WTC11 (cell line): ENCODE measurements around the gene PHC2. TPM values are rescaled to one million over a fixed set of nuclear protein-coding genes. Genes with fewer than 3 reads are reported as not detected.

Experiments
- ATAC-seq: fragments of 200-7000 bp; cut with Tn5 transposase; 2 replicates; pipeline ENCODE4 v1.10.0; 2021; ENCODE audit warnings: mild to moderate bottlenecking, moderate library complexity
- CTCF ChIA-PET: fragments of 300-600 bp; sonication (Branson Sonifier 250); formaldehyde crosslinking; loops from one replicate; lab custom pipeline; 2021; ENCODE audit warnings: antibody characterized with exemption; lab: Charles Lee
- POLR2A ChIA-PET: fragments of 350-600 bp; sonication (Branson Sonifier 250); formaldehyde crosslinking; loops from one replicate; lab custom pipeline; 2021; ENCODE audit warnings: antibody characterized with exemption; lab: Charles Lee
- DNase-seq: peaks from one replicate; pipeline ENCODE4 v3.0.0; 2021; ENCODE audit warnings: low spot score
- H3K27ac Mint-ChIP-seq: 2 replicates; pipeline ENCODE4 v1.8.0; 2021; ENCODE audit warnings: mixed read lengths
- H3K27me3 Mint-ChIP-seq: 2 replicates; pipeline ENCODE4 v1.8.0; 2021; ENCODE audit warnings: low read depth, mild to moderate bottlenecking, moderate library complexity, mixed read lengths
- H3K36me3 Mint-ChIP-seq: 2 replicates; pipeline ENCODE4 v1.8.0; 2021; ENCODE audit warnings: mixed read lengths
- H3K4me1 Mint-ChIP-seq: 2 replicates; pipeline ENCODE4 v1.8.0; 2022; ENCODE audit warnings: mixed read lengths
- H3K4me3 Mint-ChIP-seq: 2 replicates; pipeline ENCODE4 v1.8.0; 2021; ENCODE audit warnings: mild to moderate bottlenecking, moderate library complexity, mixed read lengths
- H3K9me3 Mint-ChIP-seq: 2 replicates; pipeline ENCODE4 v1.8.0; 2021; ENCODE audit warnings: mixed read lengths
- FOXJ3 ChIP-seq: sonication (generic); formaldehyde crosslinking; IDR thresholded peaks from 2 replicates; pipeline ENCODE4 v1.9.0; 2021; ENCODE audit warnings: missing genetic modification reagents, mild to moderate bottlenecking, borderline replicate concordance
- GTF2I ChIP-seq: fragments of 250-450 bp; sonication (Bioruptor Pico); conservative IDR thresholded peaks from 2 replicates; pipeline ENCODE4 v1.4.0; 2021; ENCODE audit warnings: mild to moderate bottlenecking
- JAZF1 ChIP-seq: fragments of 250-450 bp; sonication (Bioruptor Pico); IDR thresholded peaks from 2 replicates; pipeline ENCODE4 v1.9.0; 2021; ENCODE audit warnings: moderate library complexity, mild to moderate bottlenecking, inconsistent platforms
- MYBL2 ChIP-seq: sonication (generic); formaldehyde crosslinking; IDR thresholded peaks from 2 replicates; pipeline ENCODE4 v1.8.1; 2023; ENCODE audit warnings: mild to moderate bottlenecking, moderate library complexity, missing genetic modification reagents
- RELA ChIP-seq: sonication (generic); formaldehyde crosslinking; IDR thresholded peaks from 2 replicates; pipeline ENCODE4 v1.8.1; 2022; ENCODE audit warnings: missing genetic modification reagents, mild to moderate bottlenecking, borderline replicate concordance
- ZNF138 ChIP-seq: sonication (generic); formaldehyde crosslinking; conservative IDR thresholded peaks from 2 replicates; pipeline ENCODE4 v1.8.1; 2022; ENCODE audit warnings: mild to moderate bottlenecking, moderate library complexity, missing genetic modification reagents
- ZNF423 ChIP-seq: fragments of 250-450 bp; sonication (Bioruptor Pico); IDR thresholded peaks from 2 replicates; pipeline ENCODE4 v2.1.2; 2022; ENCODE audit warnings: mild to moderate bottlenecking, moderate library complexity
- total RNA-seq: library from RNA; stranded (reverse); gene quantifications from 3 replicates; pipeline ENCODE4 v1.2.3, GENCODE V29; 2021
- TF ChIP-seq, protein P1 (sequence below): sonication (generic); formaldehyde crosslinking; IDR thresholded peaks from 2 replicates; pipeline ENCODE4 v1.8.0; 2023; ENCODE audit warnings: mild to moderate bottlenecking, missing genetic modification reagents
- TF ChIP-seq, protein P2 (sequence below): sonication (generic); formaldehyde crosslinking; IDR thresholded peaks from 2 replicates; pipeline ENCODE4 v1.8.1; 2023; ENCODE audit warnings: mild to moderate bottlenecking, missing genetic modification reagents, borderline replicate concordance
- TF ChIP-seq, protein P3 (sequence below): fragments of 250-450 bp; sonication (Bioruptor Pico); IDR thresholded peaks from 2 replicates; pipeline ENCODE4 v1.9.0; 2021; ENCODE audit warnings: moderate library complexity, mild to moderate bottlenecking, inconsistent platforms, borderline replicate concordance
- TF ChIP-seq, protein P4 (sequence below): fragments of 250-450 bp; sonication (Bioruptor Pico); IDR thresholded peaks from 2 replicates; pipeline ENCODE4 v1.8.0; 2021; ENCODE audit warnings: mild to moderate bottlenecking
- TF ChIP-seq, protein P5 (sequence below): sonication (generic); formaldehyde crosslinking; IDR thresholded peaks from 2 replicates; pipeline ENCODE4 v1.8.0; 2022; ENCODE audit warnings: missing genetic modification reagents
- TF ChIP-seq, protein P6 (sequence below): sonication (generic); formaldehyde crosslinking; IDR thresholded peaks from 2 replicates; pipeline ENCODE4 v1.8.0; 2023; ENCODE audit warnings: missing genetic modification reagents

PHC2 gene
- total RNA-seq, 1 experiment from 2014 or later = 7.0 TPM

- peaks cover 93% of the 10 kb centered on the region for H3K27me3 Mint-ChIP-seq
- no peaks in the 10 kb centered on the region for H3K36me3 Mint-ChIP-seq
- peaks cover 30% of the 10 kb centered on the region for H3K4me1 Mint-ChIP-seq
- no peak overlapping the region for H3K27ac Mint-ChIP-seq
- peak; percentile 40 for DNase-seq
- peak overlapping the region; percentile 80 for H3K4me3 Mint-ChIP-seq
- TF ChIP-seq, protein P1, sequence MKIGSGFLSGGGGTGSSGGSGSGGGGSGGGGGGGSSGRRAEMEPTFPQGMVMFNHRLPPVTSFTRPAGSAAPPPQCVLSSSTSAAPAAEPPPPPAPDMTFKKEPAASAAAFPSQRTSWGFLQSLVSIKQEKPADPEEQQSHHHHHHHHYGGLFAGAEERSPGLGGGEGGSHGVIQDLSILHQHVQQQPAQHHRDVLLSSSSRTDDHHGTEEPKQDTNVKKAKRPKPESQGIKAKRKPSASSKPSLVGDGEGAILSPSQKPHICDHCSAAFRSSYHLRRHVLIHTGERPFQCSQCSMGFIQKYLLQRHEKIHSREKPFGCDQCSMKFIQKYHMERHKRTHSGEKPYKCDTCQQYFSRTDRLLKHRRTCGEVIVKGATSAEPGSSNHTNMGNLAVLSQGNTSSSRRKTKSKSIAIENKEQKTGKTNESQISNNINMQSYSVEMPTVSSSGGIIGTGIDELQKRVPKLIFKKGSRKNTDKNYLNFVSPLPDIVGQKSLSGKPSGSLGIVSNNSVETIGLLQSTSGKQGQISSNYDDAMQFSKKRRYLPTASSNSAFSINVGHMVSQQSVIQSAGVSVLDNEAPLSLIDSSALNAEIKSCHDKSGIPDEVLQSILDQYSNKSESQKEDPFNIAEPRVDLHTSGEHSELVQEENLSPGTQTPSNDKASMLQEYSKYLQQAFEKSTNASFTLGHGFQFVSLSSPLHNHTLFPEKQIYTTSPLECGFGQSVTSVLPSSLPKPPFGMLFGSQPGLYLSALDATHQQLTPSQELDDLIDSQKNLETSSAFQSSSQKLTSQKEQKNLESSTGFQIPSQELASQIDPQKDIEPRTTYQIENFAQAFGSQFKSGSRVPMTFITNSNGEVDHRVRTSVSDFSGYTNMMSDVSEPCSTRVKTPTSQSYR (CRISPR knock-in tag) = no peak
- TF ChIP-seq, protein P2, sequence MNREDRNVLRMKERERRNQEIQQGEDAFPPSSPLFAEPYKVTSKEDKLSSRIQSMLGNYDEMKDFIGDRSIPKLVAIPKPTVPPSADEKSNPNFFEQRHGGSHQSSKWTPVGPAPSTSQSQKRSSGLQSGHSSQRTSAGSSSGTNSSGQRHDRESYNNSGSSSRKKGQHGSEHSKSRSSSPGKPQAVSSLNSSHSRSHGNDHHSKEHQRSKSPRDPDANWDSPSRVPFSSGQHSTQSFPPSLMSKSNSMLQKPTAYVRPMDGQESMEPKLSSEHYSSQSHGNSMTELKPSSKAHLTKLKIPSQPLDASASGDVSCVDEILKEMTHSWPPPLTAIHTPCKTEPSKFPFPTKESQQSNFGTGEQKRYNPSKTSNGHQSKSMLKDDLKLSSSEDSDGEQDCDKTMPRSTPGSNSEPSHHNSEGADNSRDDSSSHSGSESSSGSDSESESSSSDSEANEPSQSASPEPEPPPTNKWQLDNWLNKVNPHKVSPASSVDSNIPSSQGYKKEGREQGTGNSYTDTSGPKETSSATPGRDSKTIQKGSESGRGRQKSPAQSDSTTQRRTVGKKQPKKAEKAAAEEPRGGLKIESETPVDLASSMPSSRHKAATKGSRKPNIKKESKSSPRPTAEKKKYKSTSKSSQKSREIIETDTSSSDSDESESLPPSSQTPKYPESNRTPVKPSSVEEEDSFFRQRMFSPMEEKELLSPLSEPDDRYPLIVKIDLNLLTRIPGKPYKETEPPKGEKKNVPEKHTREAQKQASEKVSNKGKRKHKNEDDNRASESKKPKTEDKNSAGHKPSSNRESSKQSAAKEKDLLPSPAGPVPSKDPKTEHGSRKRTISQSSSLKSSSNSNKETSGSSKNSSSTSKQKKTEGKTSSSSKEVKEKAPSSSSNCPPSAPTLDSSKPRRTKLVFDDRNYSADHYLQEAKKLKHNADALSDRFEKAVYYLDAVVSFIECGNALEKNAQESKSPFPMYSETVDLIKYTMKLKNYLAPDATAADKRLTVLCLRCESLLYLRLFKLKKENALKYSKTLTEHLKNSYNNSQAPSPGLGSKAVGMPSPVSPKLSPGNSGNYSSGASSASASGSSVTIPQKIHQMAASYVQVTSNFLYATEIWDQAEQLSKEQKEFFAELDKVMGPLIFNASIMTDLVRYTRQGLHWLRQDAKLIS (CRISPR knock-in tag) = no peak
- TF ChIP-seq, protein P3, sequence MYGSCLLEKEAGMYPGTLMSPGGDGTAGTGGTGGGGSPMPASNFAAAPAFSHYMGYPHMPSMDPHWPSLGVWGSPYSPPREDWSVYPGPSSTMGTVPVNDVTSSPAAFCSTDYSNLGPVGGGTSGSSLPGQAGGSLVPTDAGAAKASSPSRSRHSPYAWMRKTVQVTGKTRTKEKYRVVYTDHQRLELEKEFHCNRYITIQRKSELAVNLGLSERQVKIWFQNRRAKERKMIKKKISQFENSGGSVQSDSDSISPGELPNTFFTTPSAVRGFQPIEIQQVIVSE (CRISPR knock-in tag) = no peak
- TF ChIP-seq FOXJ3 (CRISPR knock-in tag) = no peak
- TF ChIP-seq, protein P4, sequence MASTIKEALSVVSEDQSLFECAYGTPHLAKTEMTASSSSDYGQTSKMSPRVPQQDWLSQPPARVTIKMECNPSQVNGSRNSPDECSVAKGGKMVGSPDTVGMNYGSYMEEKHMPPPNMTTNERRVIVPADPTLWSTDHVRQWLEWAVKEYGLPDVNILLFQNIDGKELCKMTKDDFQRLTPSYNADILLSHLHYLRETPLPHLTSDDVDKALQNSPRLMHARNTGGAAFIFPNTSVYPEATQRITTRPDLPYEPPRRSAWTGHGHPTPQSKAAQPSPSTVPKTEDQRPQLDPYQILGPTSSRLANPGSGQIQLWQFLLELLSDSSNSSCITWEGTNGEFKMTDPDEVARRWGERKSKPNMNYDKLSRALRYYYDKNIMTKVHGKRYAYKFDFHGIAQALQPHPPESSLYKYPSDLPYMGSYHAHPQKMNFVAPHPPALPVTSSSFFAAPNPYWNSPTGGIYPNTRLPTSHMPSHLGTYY (CRISPR knock-in tag) = no peak
- TF ChIP-seq, protein P5, sequence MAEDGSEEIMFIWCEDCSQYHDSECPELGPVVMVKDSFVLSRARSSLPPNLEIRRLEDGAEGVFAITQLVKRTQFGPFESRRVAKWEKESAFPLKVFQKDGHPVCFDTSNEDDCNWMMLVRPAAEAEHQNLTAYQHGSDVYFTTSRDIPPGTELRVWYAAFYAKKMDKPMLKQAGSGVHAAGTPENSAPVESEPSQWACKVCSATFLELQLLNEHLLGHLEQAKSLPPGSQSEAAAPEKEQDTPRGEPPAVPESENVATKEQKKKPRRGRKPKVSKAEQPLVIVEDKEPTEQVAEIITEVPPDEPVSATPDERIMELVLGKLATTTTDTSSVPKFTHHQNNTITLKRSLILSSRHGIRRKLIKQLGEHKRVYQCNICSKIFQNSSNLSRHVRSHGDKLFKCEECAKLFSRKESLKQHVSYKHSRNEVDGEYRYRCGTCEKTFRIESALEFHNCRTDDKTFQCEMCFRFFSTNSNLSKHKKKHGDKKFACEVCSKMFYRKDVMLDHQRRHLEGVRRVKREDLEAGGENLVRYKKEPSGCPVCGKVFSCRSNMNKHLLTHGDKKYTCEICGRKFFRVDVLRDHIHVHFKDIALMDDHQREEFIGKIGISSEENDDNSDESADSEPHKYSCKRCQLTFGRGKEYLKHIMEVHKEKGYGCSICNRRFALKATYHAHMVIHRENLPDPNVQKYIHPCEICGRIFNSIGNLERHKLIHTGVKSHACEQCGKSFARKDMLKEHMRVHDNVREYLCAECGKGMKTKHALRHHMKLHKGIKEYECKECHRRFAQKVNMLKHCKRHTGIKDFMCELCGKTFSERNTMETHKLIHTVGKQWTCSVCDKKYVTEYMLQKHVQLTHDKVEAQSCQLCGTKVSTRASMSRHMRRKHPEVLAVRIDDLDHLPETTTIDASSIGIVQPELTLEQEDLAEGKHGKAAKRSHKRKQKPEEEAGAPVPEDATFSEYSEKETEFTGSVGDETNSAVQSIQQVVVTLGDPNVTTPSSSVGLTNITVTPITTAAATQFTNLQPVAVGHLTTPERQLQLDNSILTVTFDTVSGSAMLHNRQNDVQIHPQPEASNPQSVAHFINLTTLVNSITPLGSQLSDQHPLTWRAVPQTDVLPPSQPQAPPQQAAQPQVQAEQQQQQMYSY (CRISPR knock-in tag) = no peak
- no peak for TF ChIP-seq MYBL2 (CRISPR knock-in tag)
- TF ChIP-seq, protein P6, sequence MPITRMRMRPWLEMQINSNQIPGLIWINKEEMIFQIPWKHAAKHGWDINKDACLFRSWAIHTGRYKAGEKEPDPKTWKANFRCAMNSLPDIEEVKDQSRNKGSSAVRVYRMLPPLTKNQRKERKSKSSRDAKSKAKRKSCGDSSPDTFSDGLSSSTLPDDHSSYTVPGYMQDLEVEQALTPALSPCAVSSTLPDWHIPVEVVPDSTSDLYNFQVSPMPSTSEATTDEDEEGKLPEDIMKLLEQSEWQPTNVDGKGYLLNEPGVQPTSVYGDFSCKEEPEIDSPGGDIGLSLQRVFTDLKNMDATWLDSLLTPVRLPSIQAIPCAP (CRISPR knock-in tag) = no peak
- no peak for TF ChIP-seq ZNF138
- TF ChIP-seq GTF2I (CRISPR knock-in tag) = no peak
- TF ChIP-seq RELA (CRISPR knock-in tag) = no peak
- TF ChIP-seq ZNF423 (CRISPR knock-in tag) = no peak
- TF ChIP-seq JAZF1 (CRISPR knock-in tag) = no peak
- ChIA-PET CTCF (interaction anchor here (0.7 to 3.2 kb wide), 2 partner anchors 11 to 54 kb away, joined by 3 to 13 read pairs; no protein-coding TSS in a partner anchor), POLR2A (no interaction called here)
- no peaks in the 10 kb centered on the region for H3K9me3 Mint-ChIP-seq
- ATAC-seq = peak; percentile 40
These were observed 81.7 kb downstream of the PHC2 start for GRCh38 chr1:33349081-33349759.
